AG04449 (cell line): ENCODE results near the gene ZNF512.

Experiments
- CTCF ChIA-PET: fragments of 350-600 bp; formaldehyde crosslinking; extraction: SDS; loops from one replicate; lab custom pipeline; 2021; ENCODE audit warnings: antibody characterized with exemption; lab: Yijun Ruan, JAX
- POLR2A ChIA-PET: fragments of 400-600, 350-600 bp; formaldehyde crosslinking; extraction: SDS; loops from one replicate; lab custom pipeline; 2020; ENCODE audit warnings: antibody characterized with exemption, inconsistent platforms; lab: Yijun Ruan, JAX
- DNase-seq: peaks from one replicate; pipeline ENCODE4 v3.0.0-alpha.2; 2010; ENCODE audit warnings: low read depth, low spot score
- H3K4me3 ChIP-seq: 2 replicates; pipeline ENCODE4 v1.5.1; 2011; ENCODE audit warnings: low read depth, mild to moderate bottlenecking, control low read depth, low read length
- CTCF ChIP-seq: IDR thresholded peaks from one replicate; pipeline ENCODE4 v1.5.1; 2011; ENCODE audit warnings: mild to moderate bottlenecking, moderate library complexity, low read length, control low read depth, inconsistent platforms; ENCODE audit not compliant: insufficient read depth; ENCODE audit errors: missing control alignments

Gene ZNF512

GRCh38 chr2:27640722-27641245, 57.9 kb downstream of the ZNF512 start:
- no peak overlapping the region for H3K4me3 ChIP-seq
- TF ChIP-seq CTCF = no peak
- ChIA-PET CTCF (interaction anchor here (1.8 kb wide), 1 partner anchor 43 kb away, joined by 5 read pairs; no protein-coding TSS in a partner anchor), POLR2A (interaction anchor here (0.6 kb wide), 1 partner anchor 213 kb away, joined by 3 read pairs; no protein-coding TSS in a partner anchor)
- DNase-seq = no peak

DNA sequence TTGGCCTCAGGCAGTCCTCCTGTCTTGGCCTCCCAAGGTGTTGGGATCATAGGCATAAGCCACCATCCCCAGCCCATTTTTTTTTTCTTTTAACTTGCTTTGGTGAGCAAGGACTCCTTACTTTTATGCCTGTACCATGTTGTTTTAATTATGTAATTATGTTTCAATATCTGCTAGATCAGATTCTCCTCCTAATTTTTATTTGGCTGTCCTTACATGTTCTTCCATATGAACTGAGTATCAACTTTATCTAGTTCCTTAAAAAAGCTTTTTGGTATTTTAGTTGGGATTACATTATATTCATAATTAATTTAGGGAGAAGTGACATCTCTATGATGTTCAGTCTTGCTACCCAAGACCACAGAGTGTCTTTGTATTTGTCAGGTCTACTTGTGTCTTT, 62.4 kb downstream of the ZNF512 start:
- no peak for DNase-seq
- ChIA-PET POLR2A (interaction anchor here (1.6 kb wide), 1 partner anchor 17 kb away, joined by 3 read pairs; the partner anchor contains the start of genes CCDC121 and GPN1), CTCF (interaction anchor here (5.4 kb wide), 1 partner anchor 37 kb away, joined by 26 read pairs; no protein-coding TSS in a partner anchor)
- TF ChIP-seq CTCF = no peak
- no peak overlapping the region for H3K4me3 ChIP-seq

DNA sequence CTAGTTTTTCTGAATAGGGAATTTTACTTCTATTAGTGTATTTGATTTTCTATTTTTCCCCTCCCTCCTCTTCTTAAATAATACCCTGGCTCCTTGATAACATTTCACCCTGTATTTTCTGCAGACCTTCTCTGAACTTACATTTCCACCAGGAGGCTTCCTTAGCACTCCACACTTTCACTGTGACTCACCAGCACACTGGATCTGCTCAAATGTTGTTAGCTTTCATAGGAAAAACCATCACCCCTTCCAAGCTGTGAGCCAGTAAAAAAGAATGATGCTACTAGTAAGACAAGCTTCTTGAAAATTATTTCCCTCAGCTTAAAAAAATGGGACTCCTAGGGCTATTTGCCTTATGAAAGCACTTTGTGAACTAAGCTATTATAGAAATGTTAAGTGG, 64.4 kb downstream of the ZNF512 start:
- CTCF ChIA-PET = interaction anchor here (1.0 to 5.4 kb wide), 5 partner anchors 11 to 56 kb away, joined by 3 to 26 read pairs (median 3); no protein-coding TSS in a partner anchor

GRCh38 chr2:27647737-27648136, 64.9 kb downstream of the ZNF512 start:
- CTCF ChIA-PET = interaction anchor here (1.3 to 5.4 kb wide), 3 partner anchors 18 to 56 kb away, joined by 3 to 26 read pairs (median 4); no protein-coding TSS in a partner anchor

More for the DNA sequence above, 64.4 kb downstream of the ZNF512 start:
- no peak for TF ChIP-seq CTCF
- POLR2A ChIA-PET = interaction anchor here (0.8 kb wide), 1 partner anchor 19 kb away, joined by 3 read pairs; the partner anchor contains the start of genes CCDC121 and GPN1
- DNase-seq = peak; percentile 46
- no peak overlapping the region for H3K4me3 ChIP-seq

GRCh38 chr2:27651056-27651455, 68.2 kb downstream of the ZNF512 start:
- POLR2A ChIA-PET = no interaction called here
- no peak for DNase-seq
- CTCF ChIA-PET = interaction anchor here (1.1 to 1.3 kb wide), 3 partner anchors 13 to 33 kb away, joined by 3 to 4 read pairs (median 3); partner anchors contain the start of gene SLC4A1AP
- H3K4me3 ChIP-seq = no peak overlapping the region
- TF ChIP-seq CTCF = no peak

More at GRCh38 chr2:27647737-27648136, 64.9 kb downstream of the ZNF512 start:
- H3K4me3 ChIP-seq = no peak overlapping the region
- no peak for DNase-seq
- POLR2A ChIA-PET = interaction anchor here (0.8 kb wide), 1 partner anchor 19 kb away, joined by 3 read pairs; the partner anchor contains the start of genes CCDC121 and GPN1
- no peak for TF ChIP-seq CTCF

GRCh38 chr2:27652341-27652740, 69.5 kb downstream of the ZNF512 start:
- no peak for TF ChIP-seq CTCF
- ChIA-PET CTCF (interaction anchor here (2.3 kb wide), 1 partner anchor 31 kb away, joined by 6 read pairs; no protein-coding TSS in a partner anchor), POLR2A (no interaction called here)
- no peak for DNase-seq
- H3K4me3 ChIP-seq = no peak overlapping the region
